ENCODE data around the gene STEAP4.

GRCh38 chr7:88307823-88308222, 1.1 kb upstream of the STEAP4 start:
- TF ChIP-seq, protein P1, sequence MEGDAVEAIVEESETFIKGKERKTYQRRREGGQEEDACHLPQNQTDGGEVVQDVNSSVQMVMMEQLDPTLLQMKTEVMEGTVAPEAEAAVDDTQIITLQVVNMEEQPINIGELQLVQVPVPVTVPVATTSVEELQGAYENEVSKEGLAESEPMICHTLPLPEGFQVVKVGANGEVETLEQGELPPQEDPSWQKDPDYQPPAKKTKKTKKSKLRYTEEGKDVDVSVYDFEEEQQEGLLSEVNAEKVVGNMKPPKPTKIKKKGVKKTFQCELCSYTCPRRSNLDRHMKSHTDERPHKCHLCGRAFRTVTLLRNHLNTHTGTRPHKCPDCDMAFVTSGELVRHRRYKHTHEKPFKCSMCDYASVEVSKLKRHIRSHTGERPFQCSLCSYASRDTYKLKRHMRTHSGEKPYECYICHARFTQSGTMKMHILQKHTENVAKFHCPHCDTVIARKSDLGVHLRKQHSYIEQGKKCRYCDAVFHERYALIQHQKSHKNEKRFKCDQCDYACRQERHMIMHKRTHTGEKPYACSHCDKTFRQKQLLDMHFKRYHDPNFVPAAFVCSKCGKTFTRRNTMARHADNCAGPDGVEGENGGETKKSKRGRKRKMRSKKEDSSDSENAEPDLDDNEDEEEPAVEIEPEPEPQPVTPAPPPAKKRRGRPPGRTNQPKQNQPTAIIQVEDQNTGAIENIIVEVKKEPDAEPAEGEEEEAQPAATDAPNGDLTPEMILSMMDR (IDR thresholded peaks at IDR 0.05 in 2 of 3, conservative IDR thresholded peaks at IDR 0.05 in 1 of 3; ENCODE audit: insufficient read depth in 2 of 3, low read depth in 1 of 3, low read length in 3 of 3), result no peak
- TF ChIP-seq NRF1 (conservative IDR thresholded peaks at IDR 0.05 in 1 of 2, IDR thresholded peaks at IDR 0.05 in 1 of 2), result no peak
- TF ChIP-seq ZNF407 (IDR thresholded peaks at IDR 0.05; ENCODE audit: low read depth), result no peak
- TF ChIP-seq TRIM25 (IDR thresholded peaks at IDR 0.05; ENCODE audit: borderline replicate concordance), result no peak
- no peak for TF ChIP-seq JUN (IDR thresholded peaks at IDR 0.05; ENCODE audit: borderline replicate concordance, low read depth, low read length)
- no peak for TF ChIP-seq JUN (CRISPR knock-in tag; IDR thresholded peaks at IDR 0.05; ENCODE audit: borderline replicate concordance)
- no peak for TF ChIP-seq FIP1L1 (IDR thresholded peaks at IDR 0.05; ENCODE audit: low read depth, low read length, poor library complexity, severe bottlenecking)
- no peak for TF ChIP-seq ETV1 (tag; conservative IDR thresholded peaks at IDR 0.05; ENCODE audit: low read depth)
- no peak for TF ChIP-seq SIX5 (IDR thresholded peaks at IDR 0.05; ENCODE audit: borderline replicate concordance in 1 of 2, insufficient read depth in 1 of 2, low read depth in 1 of 2, low read length in 2 of 2)
- no peak for TF ChIP-seq POLR2AphosphoS5 (IDR thresholded peaks at IDR 0.05; ENCODE audit: control insufficient read depth, insufficient read depth, low read depth, low read length)
- TF ChIP-seq FOXP1 (CRISPR knock-in tag; IDR thresholded peaks at IDR 0.05), result no peak
- no peak for TF ChIP-seq ZNF121 (CRISPR knock-in tag; conservative IDR thresholded peaks at IDR 0.05)
